GM10266 (cell line): ENCODE data around the gene MDP1.
"Not testable (repeated sequence)": the region's sequence is repeated elsewhere in the genome, so short reads cannot be mapped to it uniquely, and the experiment has no call there.

ENCODE experiments used
- DNase-seq: peaks from one replicate; pipeline ENCODE4 v3.0.0; 2012; ENCODE audit errors: extremely low spot score
- CTCF ChIP-seq: IDR thresholded peaks from 2 replicates; pipeline ENCODE4 v1.5.1; 2012; ENCODE audit warnings: mild to moderate bottlenecking, low read depth; ENCODE audit not compliant: control insufficient read depth, insufficient read depth; ENCODE audit errors: missing control alignments

MDP1 gene

GRCh38 chr14:24250354-24250753, 34.5 kb upstream of the MDP1 start:
- no peak for DNase-seq
- no peak for TF ChIP-seq CTCF

DNA sequence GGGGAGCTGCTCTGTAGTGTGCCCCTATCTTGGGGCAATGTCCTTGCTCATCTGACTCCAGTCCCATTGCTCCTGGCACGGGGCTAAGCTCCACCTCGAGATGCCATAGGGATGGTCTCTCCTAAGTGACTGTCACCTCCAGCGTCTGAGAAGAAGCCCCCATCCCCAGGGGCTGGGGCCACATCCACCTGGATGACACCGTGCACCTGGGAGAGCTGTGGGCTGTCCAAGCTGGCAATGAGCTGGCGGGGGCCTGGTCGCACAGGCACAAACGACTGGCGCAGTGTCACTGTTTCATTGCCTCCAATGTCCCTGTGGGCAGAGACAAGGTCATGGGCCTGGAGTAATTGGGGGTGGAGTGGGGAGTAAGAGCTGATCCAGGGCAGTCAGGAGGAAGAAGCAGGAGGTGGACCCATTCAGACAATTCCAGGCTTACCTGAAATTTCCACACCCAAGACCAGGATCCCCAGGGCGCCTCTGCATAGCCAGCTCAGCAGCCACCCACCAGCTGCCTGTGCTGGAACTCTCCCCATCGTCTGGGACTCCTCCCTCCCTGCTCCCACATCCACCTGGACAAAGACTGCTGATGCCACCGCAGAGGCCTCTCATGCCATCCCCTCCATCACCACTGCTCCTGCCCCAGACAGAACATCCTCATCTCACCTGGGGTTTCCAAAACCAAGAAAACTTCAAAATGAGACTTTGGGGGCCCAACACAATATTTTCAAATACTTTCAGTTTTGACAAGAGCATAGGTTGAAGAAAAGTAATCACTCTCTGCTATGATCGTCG, 33.6 kb upstream of the MDP1 start:
- no peak for DNase-seq
- no peak for TF ChIP-seq CTCF

DNA sequence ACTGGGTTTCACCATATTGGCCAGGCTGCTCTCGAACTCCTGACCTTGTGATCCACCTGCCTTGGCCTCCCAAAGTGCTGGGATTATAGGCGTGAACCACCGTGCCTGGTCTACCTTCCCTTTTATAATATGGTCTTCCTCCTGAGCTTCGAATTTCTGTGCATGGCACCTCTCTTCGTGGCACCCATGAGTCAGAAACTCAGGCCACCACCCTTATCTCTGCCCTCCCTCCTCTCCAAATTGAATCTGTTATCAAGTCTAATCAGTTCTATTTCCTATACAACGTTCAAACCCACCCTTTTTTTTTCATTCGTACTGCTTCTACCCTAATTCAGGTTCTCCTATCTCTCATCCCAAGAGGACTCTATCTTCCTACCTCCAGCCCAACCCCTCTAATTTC, 31.6 kb upstream of the MDP1 start:
- no peak for DNase-seq
- no peak for TF ChIP-seq CTCF

GRCh38 chr14:24246765-24247212, 30.9 kb upstream of the MDP1 start:
- DNase-seq: peak; percentile 58
- no peak for TF ChIP-seq CTCF

DNA sequence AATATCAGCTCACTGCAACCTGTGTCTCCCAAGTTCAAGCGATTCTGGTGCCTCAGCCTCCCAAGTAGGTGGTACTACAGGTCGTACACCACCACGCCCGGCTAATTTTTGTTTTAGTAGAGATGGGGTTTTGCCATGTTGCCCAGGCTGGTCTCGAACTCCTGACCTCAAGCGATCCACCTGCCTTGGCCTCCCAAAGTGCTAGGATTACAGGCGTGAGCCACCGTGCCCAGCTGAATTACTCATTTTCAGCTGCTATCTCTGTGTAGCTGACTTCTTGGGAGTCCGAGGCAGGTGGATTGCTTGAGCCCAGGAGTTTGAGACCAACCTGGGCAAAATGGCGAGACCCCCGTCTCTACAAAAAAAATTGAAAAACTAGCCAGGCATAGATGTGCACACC, 29.5 kb upstream of the MDP1 start:
- DNase-seq: not testable (repeated sequence)

DNA sequence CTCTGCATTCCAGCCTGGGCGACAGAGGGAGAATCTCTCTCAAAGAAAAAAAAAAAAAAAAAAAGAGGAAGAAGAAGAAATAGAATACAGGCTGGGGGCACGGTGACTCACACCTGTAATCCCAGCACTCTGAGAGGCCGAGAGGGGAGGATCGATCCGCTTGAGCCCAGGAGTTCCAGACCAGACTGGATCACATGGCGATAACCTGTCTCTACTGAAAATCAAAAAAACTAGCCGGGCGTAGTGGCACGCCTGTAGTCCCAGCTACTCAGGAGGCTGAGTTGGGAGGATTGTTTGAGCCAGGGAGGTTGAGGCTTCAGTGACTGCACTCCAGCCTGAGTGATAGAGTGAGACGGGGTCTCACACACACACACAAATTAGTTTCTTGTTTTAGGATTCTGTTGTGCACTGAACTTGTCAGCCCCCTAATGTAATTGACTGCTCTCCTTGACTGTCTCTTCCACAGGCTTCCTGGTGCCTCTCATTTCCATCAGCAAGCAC, 27.5 kb upstream of the MDP1 start:
- DNase-seq: no peak
- no peak for TF ChIP-seq CTCF

- DNase-seq: peak; percentile 89
- peak; percentile 10 for TF ChIP-seq CTCF
Measured at GRCh38 chr14:24241829-24242443, 26.1 kb upstream of the MDP1 start.
